ENCODE data around the gene ZNF593.

ZNF593 gene

DNA sequence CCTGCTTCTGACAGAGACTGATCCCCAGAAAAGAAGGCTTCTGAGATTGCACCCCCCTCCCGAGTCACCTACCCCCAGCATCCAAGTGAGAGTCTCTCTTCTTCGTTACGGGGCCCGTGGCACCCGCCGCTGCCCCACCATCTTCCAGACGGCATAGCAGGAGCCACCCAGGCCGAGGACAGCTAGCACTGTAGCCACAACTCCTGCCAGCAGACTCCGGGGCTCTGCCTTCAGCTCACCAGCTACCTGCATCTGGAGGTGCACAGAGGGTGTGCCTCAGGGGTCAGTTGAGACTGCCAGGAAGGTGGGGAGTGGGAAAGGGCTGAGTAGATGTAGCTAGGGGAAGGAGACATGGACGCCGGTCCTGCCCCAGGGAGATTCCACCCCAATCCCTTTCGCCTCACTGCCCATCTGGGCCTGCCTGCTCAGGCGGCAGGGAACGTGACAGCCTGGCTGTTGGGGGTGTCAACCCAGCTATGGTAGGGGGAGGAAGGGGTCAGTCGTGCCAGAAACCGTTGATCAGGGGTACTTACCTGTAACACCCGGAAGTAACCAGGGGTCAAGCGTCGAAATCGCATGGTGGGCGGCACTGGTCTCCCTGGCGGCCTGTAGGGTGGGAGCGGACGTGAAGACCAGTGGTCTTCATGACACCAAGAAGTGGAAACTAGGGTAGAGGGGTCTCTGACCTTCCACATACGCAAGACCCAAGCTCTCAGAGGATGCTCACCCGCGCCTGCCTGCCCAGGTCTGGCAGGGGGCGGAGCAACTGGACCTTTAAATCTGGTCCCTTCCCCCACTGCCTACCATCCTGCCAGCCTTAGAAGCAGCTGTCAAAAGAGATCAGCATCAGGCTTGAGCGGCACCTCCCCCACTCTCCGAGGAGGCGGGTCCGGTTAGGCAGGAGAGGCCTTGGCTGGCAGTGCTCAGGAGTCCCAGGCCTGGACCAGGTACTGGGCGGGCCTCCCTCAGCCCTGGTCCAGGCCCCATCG, 1.7 kb downstream of the ZNF593 start, which contains the start of gene ZNF593OS:
Gene ZNF593OS (minus strand): TSS at position 749 of the 989 bp plus-strand sequence. CDS start 171 bp downstream, at position 578.
- DNase-seq, result no peak

DNA sequence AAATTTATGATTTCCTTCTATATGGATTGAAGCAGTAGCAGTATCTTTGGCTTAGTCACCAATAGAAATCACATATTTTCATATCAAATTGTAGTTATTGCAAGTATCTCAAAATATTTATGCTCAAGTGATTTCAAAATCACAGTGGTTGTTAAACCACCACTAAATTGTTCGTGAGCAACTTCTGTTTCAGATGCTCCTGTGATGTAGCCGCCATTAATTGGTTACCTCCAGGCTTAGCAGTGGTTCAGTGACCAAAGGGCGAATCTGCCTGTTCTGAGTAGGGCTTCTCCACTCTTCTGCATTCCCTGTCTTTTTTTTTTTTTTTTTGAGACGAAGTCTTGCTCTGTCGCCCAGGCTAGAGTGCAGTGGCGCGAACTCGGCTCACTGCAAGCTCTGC, 5.6 kb downstream of the ZNF593 start:
- no peak for DNase-seq

DNA sequence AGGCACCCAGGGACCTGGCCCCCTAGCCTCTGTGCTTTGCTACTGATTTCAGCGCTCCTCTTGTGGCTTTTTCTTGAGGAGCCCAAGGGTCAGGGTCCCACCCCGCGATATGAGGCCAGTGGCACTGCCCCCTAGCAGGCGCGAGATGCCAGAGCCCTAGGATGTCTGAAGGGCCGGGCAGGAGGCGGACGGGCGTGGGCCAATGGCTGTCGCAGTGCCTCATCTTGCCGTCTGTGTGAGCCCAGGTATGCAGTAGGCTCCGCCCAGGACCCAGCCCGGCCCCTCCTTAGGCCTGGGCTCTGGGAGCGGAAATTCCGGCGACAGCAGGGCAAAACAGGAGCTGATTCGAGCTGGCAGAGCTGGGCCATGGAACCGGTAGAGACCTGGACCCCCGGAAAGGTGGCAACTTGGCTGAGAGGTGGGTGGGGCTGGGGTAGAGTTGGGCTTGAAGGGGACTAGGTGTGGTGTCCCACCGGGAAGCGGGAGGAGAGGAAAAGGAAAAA, 7.5 kb downstream of the ZNF593 start, which contains the start of gene CNKSR1:
Gene CNKSR1 (plus strand): TSS at position 310 of the 503 bp plus-strand sequence. CDS start 57 bp downstream, at position 367.
- DNase-seq, result no peak

DNA sequence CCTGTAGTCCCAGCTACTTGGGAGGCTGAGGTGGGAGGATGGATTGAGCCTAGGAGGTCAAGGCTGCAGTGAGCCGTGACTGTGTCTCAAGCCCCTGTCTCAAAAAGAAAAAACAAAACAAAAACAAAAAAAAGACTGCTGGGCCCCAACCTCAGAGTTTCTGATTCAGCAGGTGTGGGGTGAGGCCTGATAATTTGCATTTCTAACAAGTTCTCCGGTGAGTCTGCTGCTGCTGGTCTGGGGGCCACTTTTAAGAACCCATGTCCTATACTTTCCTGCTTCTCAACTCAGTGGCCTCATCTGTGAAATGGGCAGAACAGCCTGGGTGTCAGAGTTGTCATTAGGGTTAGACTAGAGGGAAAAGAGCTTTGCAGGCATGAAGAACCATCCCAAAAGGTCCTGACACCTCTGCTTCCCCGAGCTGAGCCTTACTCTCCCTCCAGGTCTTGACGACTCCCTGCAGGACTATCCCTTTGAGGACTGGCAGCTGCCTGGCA, 10.3 kb downstream of the ZNF593 start:
- no peak for DNase-seq

DNA sequence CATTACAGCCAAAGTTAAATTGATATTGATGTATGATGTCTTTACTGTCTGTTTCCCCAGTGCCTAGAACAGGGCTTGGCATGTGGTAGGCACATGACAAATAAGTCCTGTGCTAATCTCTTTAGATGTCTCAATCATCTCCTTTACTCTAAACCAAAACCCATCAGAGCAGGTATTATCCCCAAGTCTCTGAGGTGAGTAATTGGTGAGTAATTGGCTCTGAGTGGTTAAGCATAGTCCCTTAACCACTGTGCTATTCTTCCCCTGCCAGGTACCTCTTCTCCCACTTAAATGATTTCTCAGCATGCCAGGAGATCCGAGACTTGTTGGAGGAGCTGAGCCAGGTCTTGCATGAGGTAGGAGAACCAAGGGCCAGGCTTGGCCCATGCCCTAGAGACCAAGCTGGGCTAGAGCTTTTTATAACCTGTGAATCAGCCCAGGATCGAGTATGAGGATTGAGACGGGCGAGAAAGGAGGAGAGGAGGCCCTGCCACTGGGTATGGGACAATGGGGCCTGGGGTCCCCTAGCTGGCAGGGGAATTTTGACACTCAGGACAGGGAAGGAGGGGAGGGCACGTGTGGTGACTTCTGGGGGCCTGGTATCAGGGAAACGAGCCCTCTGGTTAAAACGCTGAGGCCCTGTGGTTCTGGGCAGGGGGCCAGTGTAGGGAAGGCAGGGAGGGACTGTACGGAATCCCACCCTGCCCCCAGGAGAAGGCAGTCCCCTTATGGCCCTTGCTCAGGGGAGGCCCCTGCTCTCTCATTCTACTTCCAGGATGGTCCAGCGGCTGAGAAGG, 12.1 kb downstream of the ZNF593 start:
- no peak for DNase-seq

DNA sequence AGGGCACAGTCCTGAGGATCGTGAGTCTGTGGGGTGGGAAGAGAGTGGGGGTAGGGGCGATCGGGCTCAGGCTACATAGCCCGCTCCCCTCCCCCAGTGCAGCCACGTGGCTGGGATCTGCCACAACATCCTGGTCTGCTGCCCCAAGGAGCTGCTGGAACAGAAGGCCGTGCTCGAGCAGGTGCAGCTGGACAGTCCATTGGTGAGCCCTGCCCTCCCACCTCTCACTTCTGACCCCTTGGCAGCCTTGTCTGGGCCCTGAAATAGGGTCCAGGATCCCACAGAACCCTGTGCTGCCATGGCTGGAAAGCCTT, 12.6 kb downstream of the ZNF593 start:
- DNase-seq, result no peak

DNA sequence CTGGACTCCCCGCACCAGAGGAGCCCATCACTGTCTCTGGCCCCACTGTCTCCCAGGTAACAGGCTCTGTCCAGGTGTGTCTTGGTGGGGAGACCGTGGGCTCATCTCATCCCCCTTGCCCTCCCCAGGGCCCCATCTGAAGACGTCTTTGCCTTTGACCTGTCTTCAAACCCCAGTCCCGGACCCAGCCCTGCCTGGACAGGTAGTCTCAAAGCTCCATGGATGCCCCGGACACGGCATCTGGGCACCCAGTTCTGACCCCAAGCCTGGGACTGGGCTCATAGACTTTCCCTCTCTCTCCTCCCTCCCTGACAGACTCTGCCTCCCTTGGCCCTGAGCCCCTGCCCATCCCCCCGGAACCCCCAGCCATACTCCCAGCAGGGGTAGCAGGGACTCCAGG, 14.4 kb downstream of the ZNF593 start:
- DNase-seq, result no peak

DNA sequence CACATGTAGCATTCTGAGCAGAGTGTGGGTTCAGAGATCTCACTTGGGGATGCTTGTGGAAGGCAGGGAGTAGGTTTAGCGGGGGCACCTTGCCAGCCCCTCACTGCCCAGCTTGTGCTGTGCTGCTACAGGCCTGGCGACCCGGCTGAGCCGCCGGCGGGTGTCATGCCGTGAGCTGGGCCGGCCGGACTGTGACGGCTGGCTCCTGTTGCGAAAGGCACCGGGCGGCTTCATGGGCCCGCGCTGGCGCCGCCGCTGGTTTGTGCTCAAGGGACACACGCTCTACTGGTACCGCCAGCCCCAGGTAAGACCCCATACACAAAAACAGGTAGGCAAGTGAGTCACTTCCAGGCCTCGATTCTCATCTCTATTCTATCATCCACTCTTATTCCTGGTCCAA, 15.2 kb downstream of the ZNF593 start:
- no peak for DNase-seq

DNA sequence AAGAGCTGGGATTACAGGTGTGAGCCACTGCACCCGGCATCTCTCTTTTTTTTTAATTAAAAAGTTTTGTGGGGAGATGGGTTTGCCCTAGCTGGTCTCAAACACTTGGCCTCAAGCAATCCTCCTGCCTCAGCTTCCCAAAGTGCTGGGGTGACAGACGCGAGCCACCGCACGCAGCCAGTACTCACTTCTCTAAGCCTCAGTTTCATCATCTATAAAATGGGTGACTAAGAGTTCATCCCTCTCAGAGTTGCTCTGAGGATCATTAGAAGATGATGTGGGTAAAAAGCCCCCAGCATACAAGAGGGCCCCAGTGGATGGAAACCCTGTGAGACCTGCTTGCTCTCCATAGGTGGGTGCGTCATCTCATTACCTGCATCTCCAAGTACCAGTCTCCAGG, 18.2 kb downstream of the ZNF593 start:
- no peak for DNase-seq

DNA sequence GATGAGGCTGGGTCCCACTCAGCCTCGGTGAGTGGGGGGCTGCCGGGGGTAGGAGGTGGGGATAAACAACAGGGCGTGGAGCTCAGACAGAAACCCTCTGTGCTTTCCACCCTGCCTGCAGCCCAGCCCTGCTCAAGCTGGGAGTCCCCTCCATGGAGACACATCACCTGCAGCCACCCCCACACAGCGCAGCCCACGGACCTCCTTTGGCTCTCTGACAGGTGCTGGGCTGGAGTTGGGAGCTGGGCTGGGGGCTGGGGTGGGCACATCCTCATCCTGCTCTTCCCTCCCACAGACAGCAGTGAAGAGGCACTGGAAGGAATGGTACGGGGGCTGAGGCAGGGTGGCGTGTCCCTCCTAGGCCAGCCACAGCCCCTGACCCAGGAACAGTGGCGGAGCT, 18.8 kb downstream of the ZNF593 start:
- DNase-seq, result no peak

DNA sequence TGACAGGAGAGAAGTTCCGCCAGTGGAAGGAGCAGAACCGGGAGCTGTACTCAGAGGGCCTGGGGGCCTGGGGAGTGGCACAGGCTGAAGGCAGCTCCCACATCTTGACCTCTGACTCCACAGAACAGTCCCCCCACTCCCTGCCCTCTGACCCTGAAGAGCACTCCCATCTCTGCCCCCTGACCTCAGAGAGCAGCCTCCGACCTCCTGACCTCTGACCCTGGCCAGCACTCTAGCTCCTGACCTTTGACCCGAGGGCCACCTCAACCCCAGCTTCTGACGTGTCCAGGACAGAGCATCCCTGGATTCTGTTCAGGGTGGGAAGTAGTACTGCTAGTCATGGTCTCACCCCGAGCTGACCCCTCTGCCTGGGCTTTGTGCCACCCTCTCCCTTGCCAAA, 19.6 kb downstream of the ZNF593 start:
- DNase-seq, result no peak

DNA sequence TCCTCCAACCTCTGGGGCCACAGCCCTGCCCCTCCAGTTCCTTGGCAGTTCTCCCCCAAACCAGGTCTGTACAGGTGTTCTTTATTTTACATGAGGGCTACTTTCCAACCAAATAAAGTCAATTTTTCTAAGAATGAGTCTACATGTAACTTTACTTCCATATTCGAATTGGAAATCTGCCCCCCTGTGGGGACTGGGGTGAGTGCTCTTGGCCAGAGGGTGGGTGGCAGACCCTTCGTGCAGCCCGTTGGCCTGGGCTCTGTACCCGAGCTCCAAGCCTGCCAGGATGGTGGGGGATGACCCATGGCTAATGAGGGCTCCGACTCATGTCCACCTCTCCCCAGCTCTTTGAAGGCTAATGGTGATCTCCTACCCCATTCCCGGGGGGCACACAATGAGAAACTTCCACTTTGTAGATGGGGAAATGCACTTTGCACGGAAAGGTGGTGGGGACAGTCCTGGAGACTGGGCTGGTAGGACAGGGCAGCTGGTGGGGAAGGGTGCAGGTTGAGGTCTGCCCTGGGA, 20.1 kb downstream of the ZNF593 start:
- DNase-seq, result no peak

DNA sequence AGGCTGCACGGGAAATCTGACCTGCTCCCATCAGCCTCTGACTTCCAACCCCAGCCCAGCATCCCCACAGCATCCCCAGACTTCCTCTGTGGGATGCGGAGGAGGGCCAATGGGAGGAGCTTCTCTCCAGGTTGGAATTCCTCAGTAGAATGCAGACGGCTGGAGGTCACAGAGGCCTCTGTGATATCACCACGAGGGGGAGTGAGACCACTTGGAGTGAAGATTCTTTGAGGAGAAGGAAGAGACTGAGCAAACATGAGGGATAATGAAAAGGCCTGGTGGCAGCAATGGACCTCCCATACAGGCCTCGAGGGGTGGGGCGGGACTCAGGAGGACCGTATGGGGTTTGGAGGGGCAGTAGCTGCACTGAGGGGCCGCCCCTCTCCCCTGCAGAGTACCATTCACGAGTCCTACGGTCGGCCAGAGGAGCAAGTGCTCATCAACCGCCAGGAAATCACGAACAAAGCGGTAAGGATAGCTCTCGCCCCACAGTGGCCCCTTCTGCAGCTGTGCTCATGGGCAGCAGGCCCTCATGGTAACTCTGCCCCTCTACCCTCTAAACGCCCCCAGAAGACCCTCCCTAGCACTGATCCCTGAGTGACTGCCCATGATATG, 20.8 kb downstream of the ZNF593 start, which contains the start of gene CATSPER4:
Gene CATSPER4 (plus strand): TSS at position 230 of the 615 bp plus-strand sequence. CDS start 26 bp downstream, at position 256.
- no peak for DNase-seq

DNA sequence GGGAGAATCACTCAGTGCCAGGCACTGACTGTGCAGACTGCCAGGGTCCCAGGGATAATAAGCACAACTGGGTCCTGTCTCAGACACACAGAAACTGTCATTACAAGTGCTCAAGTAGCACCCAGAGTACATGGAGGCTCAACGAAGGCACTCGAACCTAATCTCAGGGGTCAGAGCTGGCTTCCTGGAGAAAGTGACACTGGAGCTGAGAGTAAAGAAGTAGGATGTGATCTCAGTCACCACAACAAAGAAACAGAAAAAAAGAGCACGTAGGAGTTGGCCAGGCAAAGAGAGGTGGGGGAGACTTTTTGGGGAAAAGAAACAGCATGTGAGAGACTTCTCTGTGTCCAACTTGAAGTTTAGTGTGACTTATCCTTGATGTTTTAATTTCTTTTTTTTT, 22.0 kb downstream of the ZNF593 start:
- no peak for DNase-seq

DNA sequence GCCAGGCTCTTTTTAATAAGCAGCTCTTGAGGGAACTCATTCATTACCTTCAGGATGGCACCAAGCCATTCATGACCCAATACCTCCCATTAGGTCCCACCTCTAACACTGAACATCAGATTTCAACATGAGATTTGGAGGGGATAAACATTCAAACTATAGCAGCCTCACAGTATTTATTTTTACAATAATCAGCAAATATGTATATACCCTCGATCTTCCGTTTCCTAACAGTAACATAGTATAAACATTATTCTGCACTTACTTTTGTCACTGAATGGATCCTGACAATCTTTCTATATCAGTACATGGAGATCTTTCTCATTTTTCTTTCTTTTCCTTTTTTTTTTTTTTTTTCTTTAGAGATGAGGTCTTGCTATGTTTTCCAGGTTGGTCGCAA, 26.1 kb downstream of the ZNF593 start:
- DNase-seq, result no peak

DNA sequence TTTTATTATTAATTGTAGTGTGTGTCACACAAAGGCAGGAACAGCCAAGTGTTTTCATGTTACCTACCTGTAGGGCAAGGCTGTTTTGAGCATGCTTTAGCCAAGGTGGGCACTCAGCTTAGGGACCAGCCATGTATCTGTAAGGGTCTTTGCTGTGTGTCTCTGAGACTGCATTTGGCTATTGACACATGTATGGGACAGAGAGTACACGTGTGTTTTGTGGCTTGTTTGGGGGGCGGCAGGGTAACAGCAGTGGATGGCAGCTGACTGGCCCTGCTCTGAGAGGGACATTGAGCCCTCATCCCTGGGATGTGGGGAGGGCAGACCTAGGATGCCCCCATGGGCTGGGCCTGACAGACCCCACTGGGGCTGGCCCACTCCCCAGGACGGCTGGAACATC, 27.6 kb downstream of the ZNF593 start:
- DNase-seq, result no peak

DNA sequence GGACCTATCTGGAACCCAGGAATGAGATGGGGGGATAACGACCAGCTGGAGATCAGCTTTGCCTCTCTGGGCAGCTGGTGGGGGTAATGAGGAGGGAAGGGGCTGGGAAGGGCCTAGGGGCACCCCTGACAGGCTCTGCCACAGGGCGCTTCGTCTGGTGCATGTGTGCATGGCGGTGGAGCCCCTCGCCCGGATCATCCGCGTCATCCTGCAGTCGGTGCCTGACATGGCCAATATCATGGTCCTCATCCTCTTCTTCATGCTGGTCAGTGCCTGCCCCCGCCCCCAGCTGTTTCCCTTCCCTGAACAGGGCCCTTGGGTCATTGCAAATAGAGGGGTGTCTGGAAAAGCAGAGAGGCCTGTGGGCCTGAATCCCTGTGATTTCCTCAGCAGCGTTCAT, 28.1 kb downstream of the ZNF593 start:
- DNase-seq, result no peak

DNA sequence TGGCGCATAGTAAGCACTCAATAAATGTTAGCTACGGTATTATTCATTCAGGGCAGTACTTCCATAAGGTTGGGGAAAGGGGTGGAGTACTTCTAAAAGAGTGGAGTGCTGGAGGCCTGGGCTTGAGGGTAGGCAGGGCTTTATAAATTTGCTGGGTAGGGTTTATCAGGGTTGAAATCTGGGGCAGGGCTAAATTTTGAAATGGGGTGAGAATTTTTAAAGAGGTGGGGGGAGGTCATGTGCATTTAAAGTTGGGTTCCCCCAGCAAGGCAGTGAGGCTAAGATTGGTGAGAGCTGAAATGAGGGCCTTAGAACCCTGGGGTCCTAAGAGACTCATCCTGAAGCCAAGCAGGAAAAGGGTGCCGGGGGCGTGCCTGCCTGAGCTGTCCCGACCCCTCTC, 30.7 kb downstream of the ZNF593 start:
- DNase-seq, result no peak

DNA sequence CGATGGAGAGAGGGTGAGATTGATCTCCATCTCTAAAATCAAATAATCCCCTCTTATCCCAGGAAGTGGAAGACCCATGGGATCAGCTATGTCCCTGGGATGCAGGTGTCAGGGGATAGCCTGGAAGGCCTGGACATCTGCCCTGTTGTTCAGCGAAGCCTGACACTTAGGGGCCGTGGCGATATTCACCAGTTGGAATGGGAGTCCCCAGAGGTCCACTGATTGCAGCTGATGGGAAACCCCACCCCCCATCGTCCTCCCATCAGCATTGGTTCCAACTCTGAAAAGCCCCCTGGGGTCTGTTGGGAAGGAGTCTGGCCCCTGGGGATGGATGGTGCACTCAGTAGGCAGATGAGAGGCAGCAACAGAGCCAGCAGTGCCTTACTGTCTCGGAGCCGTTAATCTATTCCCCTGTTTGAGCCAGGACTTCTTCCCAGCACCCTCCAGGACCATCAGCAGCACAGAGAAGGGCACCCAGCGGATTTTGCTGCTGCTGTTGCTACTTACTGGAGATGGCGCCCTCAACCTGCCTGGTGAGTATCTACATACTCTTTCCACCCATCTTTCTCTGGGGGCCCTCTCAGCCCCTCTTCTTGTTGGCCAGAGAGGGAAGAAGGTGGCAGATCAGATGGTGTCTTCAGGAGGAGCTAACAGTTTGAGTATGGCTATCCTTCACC, 34.1 kb downstream of the ZNF593 start:
- no peak for DNase-seq

DNA sequence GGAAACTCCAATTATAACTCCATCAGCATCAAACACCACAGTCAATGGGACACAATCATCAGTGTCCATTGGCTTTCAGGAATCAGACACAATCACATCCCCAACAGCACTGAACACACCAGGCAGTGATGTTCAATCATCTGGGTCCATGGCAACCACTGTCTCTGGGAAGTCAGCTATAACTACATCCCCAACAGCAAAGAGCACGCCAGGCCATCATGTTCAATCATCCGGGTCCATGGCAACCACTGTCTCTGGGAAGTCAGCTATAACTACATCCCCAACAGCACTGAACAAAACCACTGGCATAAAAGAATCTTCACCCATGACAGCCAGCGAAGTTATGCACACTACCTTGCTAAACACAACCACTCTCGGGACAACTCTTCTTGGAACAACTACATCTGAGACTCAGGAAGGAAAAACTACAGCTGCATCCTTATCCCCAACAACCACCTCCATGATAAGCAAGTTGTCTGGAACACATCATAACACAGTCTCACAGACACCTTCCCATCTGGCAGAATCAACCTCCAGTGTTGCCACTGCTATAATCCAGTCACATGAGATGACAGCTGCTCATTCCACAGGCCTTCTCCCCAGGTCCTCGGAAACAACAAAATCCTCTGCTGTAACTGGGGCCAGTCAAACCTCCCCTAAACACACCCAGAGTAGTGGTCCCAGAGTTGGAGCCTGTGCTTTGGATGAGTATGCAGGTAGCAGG, 40.6 kb downstream of the ZNF593 start:
- no peak for DNase-seq

DNA sequence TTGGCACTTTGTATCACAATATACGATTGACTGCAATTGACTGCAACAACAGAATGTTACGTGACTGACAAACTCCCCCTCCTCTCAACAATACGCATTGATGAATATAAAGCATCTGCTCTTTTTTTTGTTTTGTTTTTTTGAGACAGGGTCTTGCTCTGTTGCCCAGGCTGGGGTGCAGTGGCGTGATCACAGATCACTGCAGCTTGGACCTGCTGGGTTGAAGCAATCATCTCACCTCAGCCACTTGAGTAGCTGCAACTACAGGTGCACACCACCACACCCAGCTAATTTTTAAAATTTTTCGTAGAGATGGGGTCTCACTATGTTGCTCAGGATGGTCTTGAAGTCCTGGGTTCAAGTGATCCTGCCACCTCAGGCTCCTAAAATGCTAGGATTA, 43.0 kb downstream of the ZNF593 start:
- DNase-seq, result no peak

Measured in HCEC 1CT (cell line).